CMK (cell line): ENCODE measurements around the gene JADE1.
A peak's percentile ranks its signal among the peaks of the same experiment; 100 is the strongest.

Experiments
- DNase-seq: peaks from one replicate; pipeline ENCODE4 v3.0.0-alpha.2; 2010; ENCODE audit warnings: low read depth

The JADE1 gene

DNA sequence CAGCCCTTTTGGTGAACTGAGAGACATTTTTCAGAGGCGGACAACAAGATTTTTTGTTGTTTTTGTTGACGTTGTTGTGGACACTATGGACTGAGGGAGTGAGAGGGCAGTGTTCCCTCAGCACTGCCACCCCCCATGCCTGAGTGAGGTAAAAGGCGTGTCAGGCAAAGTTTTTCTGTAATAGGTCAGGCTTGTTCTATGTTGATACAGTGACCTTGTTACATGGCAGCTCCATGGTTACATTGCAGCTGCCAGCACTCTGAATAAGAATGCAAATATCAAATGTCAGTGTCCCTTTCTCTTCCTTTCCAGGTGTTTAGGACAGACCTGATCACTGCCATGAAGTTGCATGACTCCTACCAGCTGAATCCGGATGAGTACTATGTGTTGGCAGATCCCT is 36.6 kb downstream of the JADE1 start:
- no peak for DNase-seq

DNA sequence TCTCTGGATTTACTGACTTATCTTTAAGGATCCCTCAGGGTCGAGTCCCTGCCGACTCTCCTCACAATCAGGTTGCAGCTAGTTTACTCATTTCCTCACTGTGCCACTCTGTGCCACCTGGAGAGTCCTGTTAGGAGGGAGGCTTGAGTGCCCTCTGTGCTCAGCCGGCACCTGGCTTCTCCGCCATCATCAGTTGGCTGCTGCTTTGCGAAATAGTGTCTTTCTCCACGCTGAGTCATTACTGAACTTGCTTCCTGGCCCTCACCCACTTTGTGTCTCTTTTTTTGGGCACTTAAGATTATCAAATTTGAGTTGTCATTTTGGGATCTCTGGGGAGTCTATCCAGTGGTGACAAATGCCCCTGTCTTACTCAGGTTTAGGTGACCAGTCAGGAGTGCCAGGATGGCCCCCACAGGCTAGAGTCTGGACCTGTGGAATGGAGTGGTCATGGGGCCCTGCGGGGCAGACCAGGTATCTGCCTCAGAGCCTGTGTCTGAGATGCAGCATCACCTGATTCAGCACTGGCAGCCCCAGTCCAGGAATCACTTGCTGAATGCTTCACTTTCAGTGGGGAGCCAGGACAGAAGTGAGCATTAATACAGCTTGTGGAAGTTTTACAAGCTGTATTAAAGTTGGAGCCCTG is 37.7 kb downstream of the JADE1 start:
- no peak for DNase-seq

DNA sequence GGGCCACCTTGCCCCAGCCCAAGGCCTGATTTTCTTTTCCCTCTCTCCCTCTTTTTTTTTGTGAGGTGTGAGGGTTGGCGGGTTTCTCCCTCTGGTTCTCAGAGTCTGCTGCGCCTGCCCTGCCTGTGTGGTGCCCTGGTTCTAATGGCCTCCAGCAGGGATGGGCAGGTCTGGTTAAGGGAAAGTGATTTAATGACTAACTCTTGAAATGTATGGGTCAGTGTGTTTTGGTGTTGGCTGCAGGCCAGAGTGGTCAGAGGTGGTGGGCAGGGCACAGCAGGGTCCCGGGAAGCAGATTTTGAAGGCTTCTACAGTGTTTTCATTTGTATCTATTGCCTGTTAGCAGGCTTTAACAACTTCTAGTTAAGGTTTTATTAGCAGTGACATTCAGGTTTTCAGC is 39.0 kb downstream of the JADE1 start:
- DNase-seq, result no peak

DNA sequence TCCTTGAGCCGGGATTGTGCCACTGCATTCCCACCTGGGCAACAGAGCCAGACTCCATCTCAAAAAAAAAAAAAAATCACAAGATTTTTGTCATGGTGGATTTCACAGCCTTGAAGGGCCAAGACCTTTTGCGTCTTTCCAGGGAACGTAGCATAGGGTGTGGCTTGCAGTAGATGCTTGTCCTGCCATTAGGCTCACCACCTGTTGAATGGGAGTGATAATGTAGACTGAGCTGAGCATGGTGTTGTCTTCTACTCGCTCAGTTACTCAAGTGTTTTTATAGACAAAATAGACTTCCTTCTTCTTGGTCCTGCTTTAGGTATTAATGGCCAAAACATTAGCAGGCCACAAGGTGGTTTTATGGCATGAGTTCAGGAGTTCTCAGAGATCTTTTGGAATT is 40.8 kb downstream of the JADE1 start:
- no peak for DNase-seq

DNA sequence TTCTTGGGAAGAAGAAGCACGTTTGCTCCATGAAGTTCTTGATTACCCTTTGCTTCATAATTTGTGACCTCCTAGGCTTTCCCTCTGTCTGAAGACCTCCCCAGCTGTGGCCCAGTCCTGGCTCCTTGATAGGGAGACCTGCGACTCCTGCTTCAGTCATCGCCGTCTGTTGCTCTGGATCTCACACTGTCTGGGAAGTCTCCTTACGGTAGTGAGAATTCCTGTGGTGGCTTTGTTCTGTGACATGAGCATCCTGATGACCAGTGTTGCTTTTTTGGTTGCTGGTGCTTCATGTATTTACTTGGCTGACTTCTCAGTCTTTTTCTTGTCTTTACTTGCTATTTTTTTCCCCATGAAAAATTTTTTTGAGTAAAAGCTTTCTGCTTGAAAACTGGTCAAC is 44.2 kb downstream of the JADE1 start:
- DNase-seq, result no peak

DNA sequence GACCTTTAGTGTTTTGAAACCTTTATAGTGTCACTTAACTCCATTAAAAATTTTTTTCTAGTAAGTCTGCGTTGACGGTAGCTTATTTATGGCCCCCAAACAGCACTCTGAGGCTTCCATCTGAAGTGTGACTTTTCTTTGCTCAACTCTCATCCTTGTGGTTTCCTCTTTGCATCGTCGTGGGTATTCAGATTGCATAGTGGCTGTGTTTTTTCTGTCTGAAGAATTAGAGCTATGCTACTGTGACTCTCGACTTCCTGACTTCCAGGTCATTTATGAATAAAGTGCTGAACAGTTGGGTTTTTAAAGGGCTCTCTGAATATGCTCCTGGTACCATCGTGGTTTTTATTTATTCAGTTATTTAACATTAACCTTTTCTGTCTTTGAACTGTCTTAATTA is 44.9 kb downstream of the JADE1 start:
- DNase-seq, result no peak

DNA sequence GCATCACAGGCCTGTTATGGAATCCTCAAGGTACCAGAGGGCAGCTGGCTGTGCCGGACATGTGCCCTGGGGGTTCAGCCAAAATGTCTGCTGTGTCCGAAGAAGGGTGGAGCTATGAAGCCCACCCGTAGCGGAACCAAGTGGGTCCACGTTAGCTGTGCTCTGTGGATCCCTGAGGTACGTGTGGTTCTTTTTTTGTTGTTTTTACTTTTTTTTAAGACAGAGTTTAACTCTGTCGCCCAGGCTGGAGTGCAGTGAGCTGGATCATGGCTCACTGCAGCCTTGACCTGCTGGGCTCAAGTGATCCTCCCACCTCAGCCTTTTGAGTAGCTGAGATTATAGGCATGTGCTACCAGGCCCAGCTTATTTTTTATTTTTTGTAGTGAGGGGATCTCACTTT is 46.1 kb downstream of the JADE1 start:
- DNase-seq, result no peak

DNA sequence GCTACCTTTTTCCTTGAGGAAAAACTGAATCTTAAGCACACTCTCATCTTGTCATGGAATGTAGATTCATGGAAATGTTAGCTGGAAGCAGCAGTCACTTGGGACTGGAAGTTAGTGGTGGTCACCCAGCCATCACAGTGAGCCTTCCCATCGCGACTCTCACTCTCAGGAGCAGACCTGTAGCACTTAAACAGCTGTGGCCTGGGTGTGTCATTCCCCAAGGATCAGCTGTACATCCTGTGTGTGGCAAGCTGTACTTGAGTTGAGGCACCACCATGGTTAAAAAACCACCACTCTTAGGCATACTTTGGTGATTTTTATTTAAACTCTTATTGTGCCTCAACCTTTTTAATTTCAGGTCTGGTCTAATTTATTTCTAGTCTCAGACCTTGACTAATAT is 46.7 kb downstream of the JADE1 start:
- no peak for DNase-seq

DNA sequence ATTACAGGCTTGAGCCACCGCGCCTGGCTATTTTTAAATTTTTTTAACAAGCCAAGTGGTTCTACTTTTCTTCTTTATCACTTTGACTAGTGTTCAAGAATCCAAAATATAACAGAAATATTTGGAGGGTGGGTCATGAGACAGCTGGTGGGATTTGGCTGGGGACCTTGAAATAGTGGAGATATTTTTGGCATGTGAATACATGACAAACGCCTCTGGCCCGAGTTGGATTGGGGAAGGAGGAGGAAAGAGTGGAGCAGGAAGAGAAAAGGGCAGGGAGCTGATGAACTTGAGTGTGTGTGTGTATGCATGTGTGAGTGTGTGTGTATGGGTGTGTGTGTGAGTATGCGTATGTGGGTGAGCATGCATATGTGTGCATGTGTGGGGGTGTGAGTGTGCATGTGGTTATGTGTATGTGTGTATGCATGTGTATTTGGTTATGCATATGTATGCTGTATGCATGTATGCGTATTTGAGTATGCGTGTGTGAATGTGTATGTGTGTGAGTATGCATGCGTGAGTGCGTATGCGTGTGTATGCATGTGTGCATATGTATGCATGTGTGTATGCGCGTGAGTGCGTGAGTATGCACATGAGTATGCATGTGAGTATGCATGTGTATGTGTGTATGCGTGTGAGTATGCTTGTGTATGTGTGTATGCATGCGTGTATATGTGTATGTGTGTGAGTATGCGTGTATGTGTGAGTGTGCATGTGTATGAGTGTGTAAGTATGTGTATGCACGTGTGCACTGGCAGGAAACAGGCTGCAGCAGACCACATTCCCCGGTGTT is 49.6 kb downstream of the JADE1 start:
- no peak for DNase-seq

DNA sequence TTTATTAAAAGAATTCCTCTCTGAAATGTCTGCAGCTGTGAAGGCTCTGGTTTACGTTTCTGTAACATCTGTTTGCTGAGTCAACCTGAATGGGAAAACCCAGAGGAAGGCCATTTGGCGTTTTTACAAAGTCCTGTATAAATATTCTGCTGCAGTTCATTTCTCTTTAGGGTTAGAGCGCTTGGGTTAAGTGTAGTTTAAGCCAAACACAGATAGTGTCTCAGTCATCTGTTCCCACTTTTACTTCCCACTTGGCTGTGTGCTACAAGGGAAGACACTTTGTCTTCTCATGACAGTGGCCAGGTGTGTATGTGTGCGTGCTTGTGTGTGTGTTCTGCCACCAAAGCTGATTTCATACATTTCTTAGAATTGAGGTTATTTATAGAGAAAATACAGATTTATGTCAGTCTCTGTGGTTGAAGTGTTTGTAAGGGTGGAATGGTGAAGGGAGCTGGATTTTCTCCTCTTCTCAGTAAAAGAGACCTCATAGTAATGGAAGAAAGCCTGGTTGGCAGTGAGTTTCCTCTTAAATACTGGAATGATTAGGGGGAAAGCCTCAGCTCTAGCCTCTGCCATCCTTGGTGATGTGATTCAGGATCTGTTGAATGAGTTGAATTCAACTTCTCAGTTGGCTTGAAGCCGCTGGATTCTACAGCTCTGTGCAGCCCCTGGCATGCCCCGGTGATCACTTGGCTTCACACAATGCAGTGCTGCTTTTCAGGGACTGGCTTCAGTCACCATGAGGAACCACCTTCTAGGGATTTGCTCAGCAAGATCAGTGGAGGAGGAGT is 50.6 kb downstream of the JADE1 start:
- DNase-seq, result no peak

DNA sequence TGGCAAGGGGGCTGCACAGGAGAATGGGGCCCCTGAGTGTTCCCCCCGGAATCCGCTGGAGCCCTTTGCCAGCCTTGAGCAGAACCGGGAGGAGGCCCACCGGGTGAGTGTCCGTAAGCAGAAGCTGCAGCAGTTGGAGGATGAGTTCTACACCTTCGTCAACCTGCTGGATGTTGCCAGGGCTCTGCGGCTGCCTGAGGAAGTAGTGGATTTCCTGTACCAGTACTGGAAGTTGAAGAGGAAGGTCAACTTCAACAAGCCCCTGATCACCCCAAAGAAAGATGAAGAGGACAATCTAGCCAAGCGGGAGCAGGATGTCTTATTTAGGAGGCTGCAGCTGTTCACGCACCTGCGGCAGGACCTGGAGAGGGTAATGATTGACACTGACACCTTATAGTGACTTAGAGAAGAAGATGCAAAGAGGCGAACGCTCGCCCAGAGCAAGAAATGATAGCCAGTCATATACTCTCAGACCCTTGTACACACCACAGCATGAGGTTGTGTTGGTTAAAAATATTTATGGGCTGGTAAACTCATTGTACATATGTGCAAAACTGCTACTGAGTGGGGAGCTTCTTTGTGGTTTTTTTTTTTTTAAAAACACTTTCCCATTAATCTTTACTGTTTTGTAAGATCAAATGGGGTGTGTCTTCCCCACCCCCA is 52.5 kb downstream of the JADE1 start:
- no peak for DNase-seq

DNA sequence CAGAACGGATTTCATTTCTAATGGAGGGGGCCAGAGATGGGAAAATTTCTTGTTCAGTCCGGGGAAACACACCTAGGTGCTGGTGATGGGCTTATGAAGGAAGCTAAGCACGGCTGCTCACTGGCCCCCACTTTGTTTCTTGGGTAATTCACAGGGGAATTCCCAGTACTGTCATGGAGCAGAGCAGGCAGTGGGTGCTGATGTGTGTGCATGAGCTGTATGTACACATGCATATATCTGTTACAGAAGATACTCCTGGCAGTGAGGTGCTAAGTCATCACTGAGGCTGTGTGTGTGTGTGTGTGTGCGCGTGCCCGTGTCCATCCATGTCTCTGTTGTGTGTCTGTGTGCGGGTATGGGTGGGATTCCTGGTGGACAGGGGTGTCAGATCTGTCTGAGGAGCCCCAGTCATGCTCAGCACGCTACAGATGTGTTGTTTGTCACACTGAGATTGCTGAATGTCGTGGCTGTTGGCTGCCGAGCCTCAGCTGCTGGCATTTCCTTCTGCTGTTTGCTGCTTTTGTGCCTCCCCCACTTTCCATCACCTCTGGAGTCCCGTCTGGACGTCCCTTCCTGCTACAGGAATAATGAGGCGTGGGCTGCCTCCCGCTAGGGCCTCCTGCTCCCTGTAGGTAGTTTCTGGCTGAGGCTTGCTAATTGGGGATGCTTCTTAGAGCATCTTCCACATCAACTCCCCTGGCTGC is 53.3 kb downstream of the JADE1 start:
- no peak for DNase-seq

DNA sequence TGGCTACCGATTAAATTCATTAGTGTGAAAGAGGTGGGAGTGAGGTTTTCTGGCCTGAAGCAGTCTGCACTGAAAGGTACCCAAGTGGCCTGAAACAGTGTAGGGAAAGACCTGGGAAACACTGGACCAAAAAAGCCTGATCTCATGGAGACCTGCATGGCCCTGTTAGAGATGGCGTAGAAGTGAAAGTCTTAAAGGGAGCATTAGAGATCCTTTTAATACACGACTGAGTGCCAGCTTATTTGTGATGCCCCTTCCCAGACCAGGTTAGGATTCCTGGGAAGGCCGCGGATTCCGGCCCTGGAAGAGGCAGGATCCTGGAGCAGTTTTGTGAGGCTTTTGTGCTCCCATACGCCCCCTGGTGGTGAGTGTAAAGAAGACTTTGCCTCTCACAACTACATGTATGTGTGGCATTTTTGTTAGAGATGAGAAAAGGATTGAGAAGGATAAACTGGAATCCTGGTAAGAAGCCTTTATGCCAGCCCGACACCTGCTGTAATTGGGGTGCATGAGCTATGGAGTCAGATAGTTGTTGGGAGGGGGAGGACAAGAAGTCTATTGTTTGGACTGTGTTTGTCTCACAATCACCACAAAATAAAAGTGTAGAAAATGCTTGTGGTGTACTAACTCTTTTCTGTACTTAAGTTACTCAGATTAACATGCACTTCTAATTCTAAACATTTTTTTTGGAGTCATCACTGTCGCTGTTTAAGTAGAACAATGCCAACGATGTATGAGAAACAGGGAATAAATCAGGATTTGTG is 54.0 kb downstream of the JADE1 start:
- DNase-seq, result peak; percentile 21

DNA sequence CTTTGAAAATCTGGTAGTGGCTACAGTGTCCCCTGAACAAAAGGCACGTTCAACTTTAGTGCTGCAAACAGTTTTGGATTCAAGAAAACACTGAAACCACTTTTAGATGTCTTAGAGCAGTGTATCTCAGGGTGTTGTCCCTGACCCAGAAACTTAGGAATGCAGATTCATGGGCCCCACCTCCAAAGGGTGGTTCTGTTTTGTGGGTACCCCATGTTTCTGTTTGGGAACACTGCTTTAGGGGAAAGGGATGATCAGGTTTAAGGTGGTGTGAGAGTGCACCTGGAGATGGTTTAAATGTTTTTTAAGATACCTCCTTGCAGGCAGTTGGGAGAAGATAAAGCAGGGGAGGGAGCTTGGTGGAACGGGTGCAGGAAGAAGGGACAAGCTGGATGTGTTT is 55.6 kb downstream of the JADE1 start:
- DNase-seq, result no peak

DNA sequence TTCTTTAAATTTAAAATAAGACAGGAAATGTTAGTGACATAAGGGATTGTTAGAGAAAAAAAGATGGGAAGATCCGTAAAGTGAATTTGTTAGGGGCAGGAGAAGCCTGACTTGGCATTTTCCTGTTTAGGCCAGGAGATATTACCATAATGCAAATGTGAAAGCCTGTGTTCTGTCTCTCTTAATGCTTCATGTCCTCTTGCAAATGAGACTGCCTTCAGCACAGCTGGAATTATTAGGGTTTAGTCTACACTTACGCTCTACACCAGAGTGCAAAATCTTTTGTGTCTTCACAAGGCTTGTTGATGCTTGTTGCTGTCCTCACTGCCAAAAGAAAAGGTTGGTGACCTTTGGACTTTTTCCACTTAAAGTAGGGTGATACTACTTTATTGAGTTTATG is 56.8 kb downstream of the JADE1 start:
- no peak for DNase-seq

DNA sequence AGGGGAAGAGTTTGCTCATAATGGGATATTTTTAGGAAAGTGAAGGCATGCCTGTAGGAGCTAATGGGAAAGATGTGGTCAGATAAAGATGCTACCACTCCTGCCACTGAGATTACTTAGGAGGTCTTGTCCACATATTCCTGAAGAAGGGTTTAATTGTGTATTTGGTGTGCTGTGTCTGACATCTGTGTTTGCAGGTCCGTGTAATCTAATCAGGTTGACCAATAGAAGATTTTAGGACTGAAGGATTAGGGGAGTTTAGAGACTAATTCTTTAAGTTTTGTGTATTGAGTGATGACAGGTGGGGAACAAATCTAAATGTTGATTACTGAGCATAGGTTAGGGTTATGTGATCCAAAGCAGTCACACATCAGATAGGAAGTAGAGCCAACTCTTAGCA is 57.2 kb downstream of the JADE1 start:
- no peak for DNase-seq

DNA sequence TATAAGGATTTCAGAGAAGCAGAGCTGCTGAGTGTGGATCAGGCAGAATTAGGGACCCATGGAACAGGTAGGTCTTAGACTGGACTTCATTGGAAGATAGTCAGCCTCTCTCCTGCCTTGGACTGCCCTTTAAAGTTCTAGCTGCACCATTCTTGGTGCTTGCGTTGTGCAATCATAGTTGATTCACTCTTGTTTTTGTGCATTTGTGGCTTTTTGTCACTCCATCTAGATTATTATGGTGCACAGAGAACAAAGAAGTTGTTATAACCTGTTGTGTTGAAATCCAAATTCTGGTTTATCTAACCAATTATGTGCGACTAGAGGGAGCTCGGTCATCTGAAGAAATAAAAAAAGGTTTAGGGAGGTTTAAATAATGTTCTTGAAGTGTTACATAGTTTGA is 59.3 kb downstream of the JADE1 start:
- DNase-seq, result no peak

DNA sequence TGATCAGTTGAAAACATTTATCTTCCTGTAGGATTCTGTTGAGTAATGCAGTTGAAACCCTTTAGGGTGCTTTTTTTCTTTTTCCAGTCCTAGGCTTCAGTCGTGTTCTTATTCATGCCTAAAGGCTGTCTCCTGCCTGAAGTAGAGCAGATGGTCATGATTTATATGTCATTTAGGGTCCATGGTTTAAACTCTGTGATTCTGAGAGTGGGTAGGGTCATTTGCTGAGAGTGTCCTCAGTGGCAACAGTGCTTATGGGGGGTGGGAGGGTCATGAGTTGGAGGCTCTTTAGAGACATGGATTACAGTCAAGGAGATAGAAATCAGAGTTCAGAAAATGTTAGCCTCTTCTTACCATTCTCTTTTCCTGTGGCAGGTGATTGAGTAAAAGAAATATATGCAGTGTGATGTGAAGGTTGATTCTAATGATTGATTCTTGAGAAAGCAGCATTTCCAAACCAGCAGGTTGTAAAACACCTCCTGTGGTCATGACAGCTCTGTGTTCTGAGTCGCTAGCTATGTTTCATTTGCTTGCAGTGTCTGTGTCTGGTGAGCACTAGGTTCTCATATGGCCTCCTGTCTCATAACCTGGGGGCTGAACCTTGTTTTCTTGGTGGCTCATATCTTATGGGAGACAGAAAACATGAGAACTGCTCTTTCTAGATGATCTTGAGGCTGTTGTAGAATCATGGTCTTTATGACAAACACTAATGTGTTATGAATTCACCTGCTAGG is 60.4 kb downstream of the JADE1 start:
- DNase-seq, result no peak

DNA sequence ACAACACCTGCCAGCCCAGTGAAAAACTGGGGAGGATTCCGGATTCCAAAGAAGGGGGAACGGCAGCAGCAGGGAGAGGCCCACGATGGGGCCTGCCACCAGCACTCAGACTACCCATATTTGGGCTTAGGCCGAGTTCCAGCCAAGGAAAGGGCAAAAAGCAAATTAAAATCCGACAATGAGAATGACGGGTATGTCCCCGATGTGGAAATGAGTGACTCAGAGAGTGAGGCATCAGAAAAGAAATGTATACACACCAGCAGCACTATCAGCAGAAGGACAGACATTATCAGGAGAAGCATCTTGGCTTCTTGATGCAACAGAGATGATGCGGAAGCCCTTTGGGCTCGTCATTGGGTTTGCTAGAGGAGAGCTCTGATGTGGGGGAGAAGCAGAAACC is 62.4 kb downstream of the JADE1 start:
- DNase-seq, result no peak

DNA sequence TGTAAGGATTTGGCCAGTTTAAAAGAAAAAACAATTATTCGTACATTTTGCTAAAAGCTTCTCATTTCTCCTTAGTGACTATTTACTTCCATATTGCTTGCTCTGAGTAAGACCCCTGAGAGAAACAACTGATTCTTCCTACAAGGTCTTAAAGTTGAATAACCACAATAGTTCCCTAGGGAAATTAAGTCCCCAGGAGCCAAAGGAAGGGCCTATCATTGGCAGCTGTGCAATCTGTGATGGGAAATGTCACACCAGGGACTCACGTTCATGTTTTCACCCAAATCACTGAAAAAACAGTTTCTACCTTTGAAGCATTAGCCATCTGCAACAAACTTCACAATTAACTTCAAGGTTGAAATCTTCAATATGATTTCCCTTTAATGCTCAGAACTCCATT is 66.7 kb downstream of the JADE1 start:
- no peak for DNase-seq

DNA sequence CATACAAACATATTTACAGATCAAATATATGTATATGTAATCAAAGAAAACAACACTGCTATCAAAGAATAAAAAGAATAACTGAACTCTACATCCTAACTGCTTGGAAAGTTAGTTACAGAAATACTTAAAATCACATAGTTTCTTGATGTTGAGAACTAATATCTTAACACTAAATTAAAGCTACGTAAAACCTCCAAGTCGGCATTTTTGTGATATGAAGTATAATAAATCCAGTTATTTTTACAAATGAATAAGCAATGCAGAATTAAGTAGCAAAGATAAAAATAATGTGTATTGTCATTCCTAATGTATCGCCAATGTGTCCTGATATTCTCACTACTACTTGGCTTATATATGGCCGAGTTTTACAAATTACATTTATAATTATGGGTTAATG is 68.4 kb downstream of the JADE1 start:
- no peak for DNase-seq
